Measurements from ENCODE around the gene OR7C1.

GRCh38 chr19:14830702-14831101 is 4.3 kb downstream of the OR7C1 start:
- TF ChIP-seq EP300 (IDR thresholded peaks at IDR 0.05) (no peak), POLR2AphosphoS5 (IDR thresholded peaks at IDR 0.05) (no peak)

All from upper lobe of left lung (tissue), 4 donors.